Muscle layer of duodenum (tissue), 2 donors: ENCODE results near the gene ICAM2.

ENCODE experiments used
- H3K27ac ChIP-seq: one replicate; pipeline ENCODE4 v1.7.0; 2013; ENCODE audit warnings: mild to moderate bottlenecking, low read length
- H3K27me3 ChIP-seq: one replicate; pipeline ENCODE4 v1.7.0; 2013; ENCODE audit warnings: low read depth, mild to moderate bottlenecking, control low read depth, low read length
- H3K36me3 ChIP-seq, 2 donors: one replicate each; pipeline ENCODE4 v1.7.0; 2013; ENCODE audit warnings: low read length in 2 of 2, control low read depth in 1 of 2, mild to moderate bottlenecking in 1 of 2; ENCODE audit not compliant: insufficient read depth in 2 of 2, control insufficient read depth in 1 of 2
- H3K4me1 ChIP-seq, 2 donors: one replicate each; pipeline ENCODE4 v1.7.0; 2013; ENCODE audit warnings: low read length in 2 of 2, mild to moderate bottlenecking in 2 of 2, control low read depth in 1 of 2, moderate library complexity in 1 of 2; ENCODE audit not compliant: insufficient read depth in 2 of 2, control insufficient read depth in 1 of 2
- H3K4me3 ChIP-seq, 2 donors: one replicate each; pipeline ENCODE4 v1.7.0; 2013; ENCODE audit warnings: low read length in 2 of 2, low read depth in 1 of 2, mild to moderate bottlenecking in 1 of 2
- H3K9me3 ChIP-seq, 2 donors: one replicate each; pipeline ENCODE4 v1.7.0; 2013; ENCODE audit warnings: low read length in 2 of 2, control low read depth in 1 of 2, mild to moderate bottlenecking in 1 of 2; ENCODE audit not compliant: control insufficient read depth in 1 of 2
- donor health status: healthy.

The ICAM2 gene

GRCh38 chr17:64059756-64060155, 39.3 kb upstream of the ICAM2 start:
- Histone ChIP-seq H3K4me3 (no peak overlapping the region), H3K36me3 (peaks cover 27 to 60% of the 10 kb centered on the region in 2 donors), H3K27me3 (no peaks in the 10 kb centered on the region), H3K27ac (no peak overlapping the region), H3K9me3 (no peaks in the 10 kb centered on the region), H3K4me1 (peaks cover 0 to 4% of the 10 kb centered on the region in 2 donors)

- H3K36me3 ChIP-seq = peaks cover 28 to 71% of the 10 kb centered on the region in 2 donors
- no peak overlapping the region for H3K27ac ChIP-seq
- no peaks in the 10 kb centered on the region for H3K9me3 ChIP-seq
- H3K4me3 ChIP-seq = no peak overlapping the region
- no peaks in the 10 kb centered on the region for H3K27me3 ChIP-seq
- peaks cover 0 to 4% of the 10 kb centered on the region in 2 donors for H3K4me1 ChIP-seq
These were observed 38.2 kb upstream of the ICAM2 start for GRCh38 chr17:64058621-64059020.

- Histone ChIP-seq H3K27ac (no peak overlapping the region), H3K4me1 (peaks cover 0 to 4% of the 10 kb centered on the region in 2 donors), H3K9me3 (no peaks in the 10 kb centered on the region), H3K4me3 (no peak overlapping the region), H3K36me3 (peaks cover 33 to 77% of the 10 kb centered on the region in 2 donors), H3K27me3 (no peaks in the 10 kb centered on the region)
These were observed 37.3 kb upstream of the ICAM2 start for GRCh38 chr17:64057701-64058263.

- H3K27me3 ChIP-seq = no peaks in the 10 kb centered on the region
- H3K36me3 ChIP-seq = peaks cover 40 to 89% of the 10 kb centered on the region in 2 donors
- H3K4me1 ChIP-seq = peaks cover 0 to 4% of the 10 kb centered on the region in 2 donors
- H3K27ac ChIP-seq = no peak overlapping the region
- H3K9me3 ChIP-seq = no peaks in the 10 kb centered on the region
- H3K4me3 ChIP-seq = no peak overlapping the region
These were observed 36.0 kb upstream of the ICAM2 start for GRCh38 chr17:64056269-64057005.

GRCh38 chr17:64055183-64056142, 35.0 kb upstream of the ICAM2 start:
- H3K27me3 ChIP-seq = no peaks in the 10 kb centered on the region
- H3K36me3 ChIP-seq = peaks cover 46 to 91% of the 10 kb centered on the region in 2 donors
- H3K27ac ChIP-seq = no peak overlapping the region
- H3K4me1 ChIP-seq = peaks cover 0 to 4% of the 10 kb centered on the region in 2 donors
- H3K4me3 ChIP-seq = no peak overlapping the region
- H3K9me3 ChIP-seq = no peaks in the 10 kb centered on the region

GRCh38 chr17:64054304-64054703, 33.9 kb upstream of the ICAM2 start:
- Histone ChIP-seq H3K9me3 (no peaks in the 10 kb centered on the region), H3K4me1 (no peaks in the 10 kb centered on the region), H3K4me3 (no peak overlapping the region), H3K27me3 (no peaks in the 10 kb centered on the region), H3K36me3 (peaks cover 52 to 93% of the 10 kb centered on the region in 2 donors), H3K27ac (no peak overlapping the region)

- H3K4me1 ChIP-seq = no peaks in the 10 kb centered on the region
- H3K36me3 ChIP-seq = peaks cover 52 to 94% of the 10 kb centered on the region in 2 donors
- no peak overlapping the region for H3K27ac ChIP-seq
- H3K27me3 ChIP-seq = no peaks in the 10 kb centered on the region
- no peaks in the 10 kb centered on the region for H3K9me3 ChIP-seq
- no peak overlapping the region for H3K4me3 ChIP-seq
These were observed 32.7 kb upstream of the ICAM2 start for GRCh38 chr17:64053101-64053500.

- Histone ChIP-seq H3K27me3 (no peaks in the 10 kb centered on the region), H3K4me3 (no peak overlapping the region), H3K27ac (no peak overlapping the region), H3K4me1 (no peaks in the 10 kb centered on the region), H3K9me3 (no peaks in the 10 kb centered on the region), H3K36me3 (peaks cover 60 to 87% of the 10 kb centered on the region in 2 donors)
These were observed 30.7 kb upstream of the ICAM2 start for GRCh38 chr17:64051153-64051552.

GRCh38 chr17:64048805-64049204, 28.4 kb upstream of the ICAM2 start:
- Histone ChIP-seq H3K36me3 (peaks cover 79 to 87% of the 10 kb centered on the region in 2 donors), H3K9me3 (no peaks in the 10 kb centered on the region), H3K27ac (no peak overlapping the region), H3K27me3 (no peaks in the 10 kb centered on the region), H3K4me1 (no peaks in the 10 kb centered on the region), H3K4me3 (no peak overlapping the region)

GRCh38 chr17:64045176-64045575, 24.7 kb upstream of the ICAM2 start:
- Histone ChIP-seq H3K9me3 (no peaks in the 10 kb centered on the region), H3K4me1 (no peaks in the 10 kb centered on the region), H3K4me3 (no peak overlapping the region), H3K27me3 (no peaks in the 10 kb centered on the region), H3K36me3 (peaks cover 56 to 66% of the 10 kb centered on the region in 2 donors), H3K27ac (no peak overlapping the region)
